HG02610 (cell line): ENCODE results near the gene SHLD1.
A peak's percentile ranks its signal among the peaks of the same experiment; 100 is the strongest.
"Not testable (repeated sequence)": the region's sequence is repeated elsewhere in the genome, so short reads cannot be mapped to it uniquely, and the experiment has no call there.

ENCODE experiments used
- ATAC-seq: cut with Tn5 transposase; IDR thresholded peaks from one replicate; pipeline ENCODE4 v1.9.1; 2021; ENCODE audit warnings: mild to moderate bottlenecking, moderate library complexity; ENCODE audit not compliant: unreplicated experiment

The SHLD1 gene

DNA sequence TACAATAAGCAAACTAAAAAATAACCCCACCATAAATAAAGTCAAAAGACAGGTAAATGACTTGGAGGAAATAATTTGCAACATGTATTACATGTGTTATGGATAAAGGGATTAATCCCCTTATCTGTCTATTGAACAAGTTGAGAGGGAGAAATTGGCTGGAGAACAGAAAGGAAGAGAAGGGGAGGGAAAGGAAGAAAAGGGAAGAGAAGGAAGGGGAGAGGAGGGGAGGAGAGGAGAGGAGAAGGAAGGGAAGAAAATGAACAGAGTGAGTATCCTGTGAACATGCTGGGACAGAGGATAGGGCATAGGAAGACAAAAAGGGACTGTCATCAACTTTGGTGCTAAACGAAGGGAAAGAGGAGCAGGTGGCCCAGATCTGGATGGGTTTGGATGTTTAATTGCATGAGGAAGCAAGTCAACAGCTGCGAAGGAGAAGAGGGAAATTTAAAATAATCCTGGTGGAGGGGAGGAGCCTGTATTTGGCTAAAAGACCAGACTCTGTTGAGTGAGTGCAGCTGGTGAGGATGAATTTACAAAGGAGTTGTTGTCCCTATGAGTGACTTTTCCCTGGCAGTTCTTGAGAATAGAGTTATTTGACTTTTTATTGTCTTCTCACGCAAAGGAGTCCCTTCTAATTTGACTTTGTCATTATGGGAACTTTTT, 14.2 kb upstream of the SHLD1 start:
- no peak for ATAC-seq

DNA sequence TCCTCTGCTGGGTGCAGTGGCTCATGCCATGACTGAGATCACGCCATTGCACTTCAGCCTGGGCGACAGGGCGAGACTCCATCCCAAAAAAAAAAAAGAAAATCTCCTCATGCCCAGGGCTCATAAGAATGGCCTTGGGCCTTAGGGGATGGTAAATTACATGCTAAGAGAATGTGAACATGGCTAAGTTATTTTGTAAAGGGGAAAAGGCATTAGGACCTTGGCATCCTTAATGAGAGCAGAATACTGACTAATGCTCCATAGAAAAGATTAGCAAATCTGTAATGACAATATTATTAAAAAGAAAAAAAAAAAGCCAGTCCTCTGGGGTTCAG, 12.6 kb upstream of the SHLD1 start:
- no peak for ATAC-seq

DNA sequence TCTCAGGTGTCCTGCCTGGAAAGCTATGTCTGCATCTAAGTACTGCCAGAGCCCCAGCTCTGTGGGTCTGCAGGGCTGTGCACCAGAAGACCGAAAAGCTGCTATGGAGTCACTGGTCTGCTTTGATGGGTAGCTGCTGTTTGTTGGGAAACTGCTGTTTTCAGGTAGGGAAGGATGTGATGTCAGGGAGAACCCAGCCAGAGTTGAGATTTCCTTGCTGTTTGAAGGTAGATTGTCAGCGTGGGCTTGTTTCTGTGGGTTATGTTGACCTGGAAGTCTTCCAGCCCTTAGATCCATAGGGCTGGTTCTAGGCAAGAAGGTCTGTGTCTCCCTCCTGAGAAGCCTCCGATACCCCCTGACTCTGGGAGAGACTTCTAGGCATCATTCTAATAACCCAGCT, 12.2 kb upstream of the SHLD1 start:
- no peak for ATAC-seq

DNA sequence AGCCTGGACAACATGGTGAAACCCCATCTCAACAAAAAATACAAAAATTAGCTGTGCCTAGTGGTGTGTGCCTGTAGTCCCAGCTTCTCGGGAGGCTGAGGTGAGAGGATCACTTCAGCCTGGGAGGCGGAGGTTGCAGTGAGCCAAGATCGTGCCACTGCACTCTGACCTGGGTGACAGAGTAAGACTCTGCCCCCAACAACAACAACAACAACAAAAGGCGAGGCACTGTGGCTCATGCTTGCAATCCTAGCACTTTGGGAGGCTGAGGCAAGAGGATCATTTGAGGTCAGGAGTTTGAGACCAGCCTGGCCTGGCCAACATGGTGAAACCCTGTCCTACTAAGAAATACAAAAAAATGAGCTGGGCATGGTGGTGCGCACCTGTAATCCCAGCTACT, 9.6 kb upstream of the SHLD1 start:
- not testable (repeated sequence) for ATAC-seq

DNA sequence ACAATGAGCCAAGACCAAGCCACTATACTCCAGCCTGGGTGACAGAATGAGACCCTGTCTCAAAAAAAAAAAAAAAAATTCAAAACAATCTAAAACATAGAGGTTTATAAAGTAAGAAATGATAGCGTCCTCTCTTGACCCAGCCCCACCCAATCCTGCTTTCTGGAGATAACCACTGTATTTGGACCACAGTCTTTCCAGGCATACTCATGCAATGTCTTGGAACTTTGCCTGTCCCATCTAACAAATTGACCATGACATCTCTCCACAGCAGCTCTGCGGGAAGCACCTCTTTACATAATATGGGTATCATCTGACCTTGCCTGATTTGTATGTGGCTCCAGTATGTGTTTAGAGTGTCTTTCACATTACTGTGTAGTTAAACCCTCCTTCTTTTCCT, 9.1 kb upstream of the SHLD1 start:
- no peak for ATAC-seq

DNA sequence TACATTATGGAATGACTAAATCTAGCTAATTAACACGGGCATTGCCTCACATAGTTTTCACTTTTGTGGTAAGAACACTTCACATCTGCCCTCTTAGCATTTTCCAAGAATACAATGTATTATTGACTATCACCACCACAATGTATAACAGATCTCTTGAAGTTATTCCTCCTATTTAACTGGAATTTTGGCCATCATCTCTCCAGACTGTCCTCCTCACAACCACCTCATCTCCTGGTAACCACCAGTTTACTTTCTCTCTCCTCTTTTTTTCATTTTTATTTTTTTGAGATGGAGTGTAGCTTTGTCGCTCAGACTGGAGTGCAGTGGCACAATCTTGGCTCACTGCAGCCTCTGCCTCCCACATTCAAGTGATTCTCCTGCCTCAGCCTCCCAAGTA, 8.2 kb upstream of the SHLD1 start:
- no peak for ATAC-seq

DNA sequence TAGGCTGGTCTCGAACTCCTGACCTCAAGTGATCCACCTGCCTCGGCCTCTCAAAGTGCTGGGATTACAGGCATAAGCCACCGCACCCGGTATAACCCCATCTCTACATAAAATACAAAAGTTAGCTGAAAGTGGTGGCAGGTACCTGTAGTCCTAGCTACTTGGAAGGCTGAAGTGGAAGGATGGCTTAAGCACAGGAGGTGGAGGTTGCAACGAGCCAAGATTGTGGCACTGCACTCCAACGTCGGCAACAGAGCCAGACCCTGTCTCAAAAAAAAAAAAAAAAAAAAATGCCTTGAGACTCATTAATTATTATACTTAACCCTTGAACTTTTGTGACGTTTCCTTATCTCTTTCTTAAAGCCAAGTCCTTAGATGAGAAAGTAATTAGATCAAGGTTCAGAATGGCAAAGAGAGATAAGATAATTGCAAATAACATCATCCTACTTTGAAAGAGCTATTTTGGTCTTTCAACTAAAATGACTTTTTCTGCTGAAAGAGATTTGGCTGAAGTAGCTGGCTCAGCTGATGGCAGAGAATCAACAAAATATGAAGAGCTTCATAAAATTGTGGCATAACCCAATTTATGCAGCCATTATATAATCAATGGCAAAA, 4.7 kb upstream of the SHLD1 start:
- no peak for ATAC-seq

DNA sequence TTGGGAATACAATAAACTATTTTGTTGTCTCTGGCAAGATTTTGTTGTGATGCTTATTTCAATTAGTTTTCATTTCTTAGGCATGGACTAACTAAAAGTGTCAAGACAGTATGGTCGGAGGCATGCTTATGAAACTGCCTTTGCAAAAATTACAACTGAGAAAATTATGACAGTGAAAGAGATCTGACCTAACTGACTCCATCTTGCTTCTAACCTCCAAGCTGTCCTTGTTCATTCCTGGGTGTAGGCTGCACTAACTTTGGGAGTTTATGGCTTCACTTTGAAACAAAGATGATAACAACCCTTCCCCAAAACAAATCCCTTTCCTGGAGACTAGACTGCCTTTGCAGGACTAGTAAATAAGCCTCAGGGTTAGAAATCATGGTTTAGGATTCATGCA, 4.1 kb upstream of the SHLD1 start:
- no peak for ATAC-seq

DNA sequence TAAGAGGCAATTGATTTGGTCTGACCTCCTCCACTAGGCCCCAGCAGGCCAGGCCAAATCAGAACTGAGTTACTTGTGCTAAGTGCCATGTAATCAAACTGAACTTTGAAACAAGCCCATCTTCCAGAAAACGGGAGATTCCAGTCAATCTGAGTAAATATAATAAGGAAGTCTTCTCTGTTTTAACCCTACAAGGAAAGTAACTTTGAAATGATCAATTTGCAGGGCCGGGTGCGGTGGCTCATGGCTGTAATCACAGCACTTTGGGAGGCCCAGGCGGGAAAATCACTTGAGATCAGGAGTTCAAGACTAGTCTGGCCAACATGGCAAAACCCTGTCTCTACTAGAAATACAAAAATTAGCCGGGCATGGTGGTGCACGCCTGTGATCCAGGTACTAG, 2.0 kb upstream of the SHLD1 start:
- no peak for ATAC-seq

DNA sequence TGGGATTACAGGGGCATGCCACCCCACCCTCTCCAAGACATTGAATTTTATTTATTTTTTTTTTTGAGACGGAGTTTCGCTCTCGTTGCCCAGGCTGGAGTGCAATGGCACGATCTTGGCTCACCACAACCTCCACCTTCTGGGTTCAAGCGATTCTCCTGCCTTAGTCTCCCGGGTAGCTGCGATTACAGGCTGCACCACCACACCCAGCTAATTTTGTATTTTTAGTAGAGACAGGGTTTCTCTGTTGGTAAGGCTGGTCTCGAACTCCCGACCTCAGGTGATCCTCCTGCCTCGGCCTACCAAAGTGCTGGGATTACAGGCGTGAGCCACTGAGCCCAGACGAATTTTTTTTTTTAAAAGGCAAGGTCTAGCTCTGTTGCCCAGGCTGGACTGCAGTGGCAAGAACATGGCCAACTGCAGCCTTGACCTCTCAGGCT, 669 bp upstream of the SHLD1 start:
- ATAC-seq: not testable (repeated sequence)

DNA sequence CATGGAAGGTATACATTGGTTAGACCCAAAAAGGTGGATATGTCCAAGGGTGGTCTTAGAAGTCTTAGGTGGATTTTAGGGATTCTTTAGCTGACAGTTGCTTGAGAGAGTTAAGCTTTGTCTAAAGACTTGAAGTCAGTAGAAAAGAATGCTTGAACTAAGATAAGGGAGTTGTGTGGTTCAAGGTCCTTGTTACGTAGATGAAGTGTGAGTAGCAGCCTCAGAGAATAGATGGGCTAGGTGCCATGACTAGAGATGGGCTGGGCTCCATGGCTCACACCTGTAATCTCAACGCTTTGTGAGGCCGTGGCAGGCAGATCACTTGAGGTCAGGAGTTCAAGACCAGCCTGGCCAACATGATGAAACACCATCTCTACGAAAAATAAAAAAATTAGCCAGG, 1.7 kb downstream of the SHLD1 start:
- ATAC-seq: no peak

DNA sequence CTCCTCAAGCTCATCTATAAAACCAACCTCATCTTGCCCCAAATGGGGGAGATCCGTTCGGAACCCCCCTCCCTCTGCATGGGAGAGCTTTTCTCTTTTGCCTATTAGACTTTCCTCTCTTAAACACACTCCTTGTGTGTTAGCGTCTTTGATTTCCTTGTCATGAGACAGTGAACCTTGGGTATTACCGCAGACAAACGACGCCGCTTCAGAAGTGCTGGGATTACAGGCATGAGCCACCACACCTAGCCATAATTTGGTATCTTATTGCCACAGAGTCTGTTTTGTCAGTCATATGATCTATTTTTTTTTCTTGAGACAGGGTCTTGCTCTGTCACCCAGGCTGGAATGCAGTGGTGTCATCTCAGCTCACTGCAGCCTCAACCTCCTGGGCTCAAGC, 3.6 kb downstream of the SHLD1 start:
- no peak for ATAC-seq

DNA sequence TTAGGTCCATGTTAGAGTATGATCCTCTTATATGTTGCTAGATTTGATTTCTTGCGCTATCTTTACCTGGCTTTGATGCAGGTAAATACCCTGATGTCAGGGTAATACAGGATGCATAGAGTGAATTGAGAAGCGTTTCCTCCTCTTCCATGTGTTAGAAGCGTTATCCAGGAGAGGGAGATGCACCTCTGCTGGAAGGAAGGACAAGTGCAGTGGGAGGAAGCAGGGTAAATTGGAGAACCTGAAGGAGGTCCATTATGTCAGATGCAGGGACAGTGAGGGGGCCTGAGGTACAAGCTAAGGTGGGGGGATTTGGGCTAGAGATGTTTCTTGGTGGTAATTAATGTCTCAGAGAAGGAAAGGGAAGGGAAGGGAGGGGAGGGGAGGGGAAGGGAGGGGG, 7.7 kb downstream of the SHLD1 start:
- ATAC-seq: no peak

DNA sequence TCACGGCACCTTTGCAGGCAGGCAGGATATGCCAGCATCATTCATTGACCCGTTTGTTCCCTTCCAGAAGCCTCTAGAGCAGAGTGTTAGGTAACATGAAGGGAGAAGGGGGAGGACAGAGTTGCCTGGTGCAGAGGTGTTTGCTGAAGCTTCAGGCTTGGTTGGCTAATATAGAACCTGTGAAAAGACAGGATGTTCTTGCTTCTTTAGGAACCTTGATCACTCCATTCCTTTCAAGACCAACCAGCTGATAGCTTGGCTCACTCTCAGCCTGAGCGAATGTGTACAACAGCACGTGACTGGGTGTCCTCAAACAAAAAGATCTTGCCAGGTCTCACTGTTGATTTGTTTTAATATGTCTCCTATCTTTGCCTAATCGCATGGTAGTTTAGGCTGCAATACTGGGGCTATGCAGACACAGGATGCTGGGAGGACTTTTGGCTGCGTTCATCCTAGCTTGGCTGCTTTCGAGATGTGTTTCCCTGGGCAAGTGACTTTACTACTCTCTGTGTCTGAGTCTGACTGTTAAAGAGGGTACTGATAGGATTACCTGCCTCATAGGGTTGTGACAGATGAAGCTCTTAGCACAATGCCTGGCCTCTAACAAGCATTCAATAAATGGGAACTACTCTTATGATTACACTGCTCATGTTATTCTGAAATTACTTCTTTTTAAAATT, 16.0 kb downstream of the SHLD1 start:
- ATAC-seq: no peak

DNA sequence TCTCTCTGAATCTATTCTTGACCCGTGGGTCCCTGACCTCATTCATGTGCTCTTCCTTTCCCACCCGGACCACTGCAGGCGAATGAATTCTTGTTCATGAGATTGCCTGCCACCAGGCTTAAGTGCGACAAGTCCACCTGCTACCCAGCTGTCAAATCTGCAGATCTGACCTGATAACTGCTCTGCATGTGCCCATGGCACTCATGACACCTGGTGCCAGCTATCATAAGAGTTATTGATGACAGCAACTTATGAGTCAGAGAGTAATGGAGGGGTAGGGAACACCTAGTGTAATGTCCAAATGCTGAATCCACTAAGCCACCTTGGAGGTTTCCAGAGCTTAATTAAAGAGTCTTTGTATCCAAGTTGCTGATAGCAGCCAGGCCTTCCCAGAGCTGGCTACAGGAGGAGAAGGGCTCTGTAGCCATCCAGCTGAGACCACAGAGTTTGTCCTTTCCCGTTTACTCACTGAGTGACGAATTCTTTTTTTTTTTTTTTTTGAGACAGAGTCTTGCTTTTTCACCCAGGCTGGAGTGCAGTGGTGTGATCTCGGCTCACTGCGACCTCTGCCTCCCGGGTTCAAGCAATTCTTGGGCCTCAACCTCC, 17.4 kb downstream of the SHLD1 start:
- no peak for ATAC-seq

DNA sequence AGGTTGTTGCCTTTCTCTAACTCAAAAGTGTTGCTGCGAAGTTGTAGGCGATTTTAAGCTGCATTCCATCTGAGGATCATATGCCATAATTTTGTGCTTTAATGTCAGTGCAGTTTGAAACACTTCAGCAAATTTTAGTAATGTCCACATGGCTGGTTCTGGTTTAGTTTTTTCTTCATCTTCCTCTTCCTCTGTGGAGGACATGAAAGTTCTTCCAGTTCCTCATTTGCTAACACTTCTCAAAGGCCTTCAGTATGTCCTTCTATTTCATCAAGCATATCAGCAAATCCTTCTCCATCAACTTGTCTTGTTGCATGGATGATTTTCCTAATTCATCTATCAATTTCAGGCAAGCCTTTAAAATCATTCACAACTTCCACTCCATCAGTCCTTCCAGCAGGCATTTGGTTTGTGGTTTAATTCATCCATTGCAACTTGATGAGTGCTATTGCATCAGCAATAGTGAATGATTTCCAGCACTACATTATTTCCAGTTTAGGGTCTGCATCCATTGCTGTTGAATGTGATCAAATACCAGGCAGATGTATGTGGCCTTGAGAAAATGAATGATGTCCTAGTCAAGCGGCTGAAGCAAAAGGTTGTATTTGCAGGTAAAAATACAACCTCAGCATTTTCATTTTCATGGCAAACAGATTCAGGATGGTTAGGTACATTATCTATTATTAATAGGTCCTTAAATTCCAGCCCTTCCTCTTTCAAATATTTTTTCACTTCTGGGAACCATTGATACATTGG, 20.2 kb downstream of the SHLD1 start:
- ATAC-seq: no peak

DNA sequence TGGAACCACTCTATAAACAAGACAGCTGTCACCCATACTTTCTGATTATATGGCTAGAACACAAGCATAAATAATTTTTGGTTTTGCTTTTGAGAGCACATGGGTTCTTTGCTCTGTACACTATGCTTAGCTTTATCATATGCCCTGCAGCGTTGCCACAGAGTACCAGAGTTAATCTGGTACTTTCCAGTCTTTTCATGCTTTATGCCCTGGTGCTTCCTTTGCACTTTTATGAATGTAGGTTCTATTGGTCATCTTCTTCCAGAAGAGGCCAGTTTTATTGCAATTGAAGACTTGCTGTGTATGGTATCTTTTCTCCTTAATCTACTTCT, 20.8 kb downstream of the SHLD1 start:
- peak; percentile 66 for ATAC-seq

DNA sequence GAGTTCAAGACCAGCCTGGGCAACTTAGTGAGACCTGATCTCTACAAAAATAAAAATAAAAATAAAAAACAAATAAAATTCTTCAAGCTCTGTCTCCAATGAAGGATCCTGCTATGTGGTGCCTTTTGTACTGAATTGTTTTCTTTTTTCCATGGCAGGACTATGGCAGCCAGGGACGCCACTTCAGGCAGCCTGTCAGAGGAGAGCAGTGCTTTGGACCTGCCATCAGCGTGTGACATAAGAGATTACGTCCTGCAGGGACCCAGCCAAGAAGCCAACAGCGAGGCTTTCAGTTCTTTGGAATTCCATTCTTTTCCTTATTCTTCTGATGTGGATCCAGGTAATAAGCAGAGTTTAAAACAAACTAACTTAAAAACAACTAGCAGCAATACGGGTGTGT, 22.5 kb downstream of the SHLD1 start:
- no peak for ATAC-seq

DNA sequence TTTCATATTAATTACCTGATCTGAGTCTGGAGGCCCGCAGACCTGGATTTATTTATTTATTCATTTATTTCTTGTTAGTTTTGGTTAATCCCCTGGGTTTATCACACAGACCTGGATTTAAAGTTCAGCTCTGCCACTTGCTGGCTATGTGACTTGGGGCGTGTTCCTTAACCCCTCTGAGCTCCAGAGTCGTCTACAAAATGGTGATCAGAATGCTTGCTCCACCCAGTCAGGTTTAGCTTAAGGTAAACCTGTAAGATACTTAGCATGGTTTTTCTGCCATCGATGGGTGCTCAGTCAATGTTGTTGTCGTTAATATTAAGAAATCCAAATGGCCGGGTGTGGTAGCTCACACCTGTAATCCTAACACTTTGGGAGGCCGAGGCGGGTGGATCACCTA, 23.4 kb downstream of the SHLD1 start:
- no peak for ATAC-seq

DNA sequence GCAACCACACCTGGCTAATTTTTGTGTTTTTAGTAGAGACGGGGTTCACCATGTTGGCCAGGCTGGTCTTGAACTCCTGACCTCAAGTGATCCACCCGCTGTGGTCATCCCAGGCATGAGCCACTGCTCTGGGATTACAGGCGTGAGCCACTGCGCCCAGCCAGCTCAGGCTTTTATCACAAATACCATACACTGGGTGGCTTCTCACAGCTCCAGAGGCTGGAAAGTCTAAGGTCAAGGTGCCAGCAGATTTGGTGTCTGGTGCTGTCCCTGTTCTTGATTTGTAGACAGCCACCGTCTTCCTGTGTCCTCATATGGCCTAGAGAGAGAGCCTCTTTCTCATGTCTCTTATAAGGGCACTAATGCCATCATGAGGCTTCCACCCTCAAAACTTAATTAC, 25.9 kb downstream of the SHLD1 start:
- no peak for ATAC-seq

DNA sequence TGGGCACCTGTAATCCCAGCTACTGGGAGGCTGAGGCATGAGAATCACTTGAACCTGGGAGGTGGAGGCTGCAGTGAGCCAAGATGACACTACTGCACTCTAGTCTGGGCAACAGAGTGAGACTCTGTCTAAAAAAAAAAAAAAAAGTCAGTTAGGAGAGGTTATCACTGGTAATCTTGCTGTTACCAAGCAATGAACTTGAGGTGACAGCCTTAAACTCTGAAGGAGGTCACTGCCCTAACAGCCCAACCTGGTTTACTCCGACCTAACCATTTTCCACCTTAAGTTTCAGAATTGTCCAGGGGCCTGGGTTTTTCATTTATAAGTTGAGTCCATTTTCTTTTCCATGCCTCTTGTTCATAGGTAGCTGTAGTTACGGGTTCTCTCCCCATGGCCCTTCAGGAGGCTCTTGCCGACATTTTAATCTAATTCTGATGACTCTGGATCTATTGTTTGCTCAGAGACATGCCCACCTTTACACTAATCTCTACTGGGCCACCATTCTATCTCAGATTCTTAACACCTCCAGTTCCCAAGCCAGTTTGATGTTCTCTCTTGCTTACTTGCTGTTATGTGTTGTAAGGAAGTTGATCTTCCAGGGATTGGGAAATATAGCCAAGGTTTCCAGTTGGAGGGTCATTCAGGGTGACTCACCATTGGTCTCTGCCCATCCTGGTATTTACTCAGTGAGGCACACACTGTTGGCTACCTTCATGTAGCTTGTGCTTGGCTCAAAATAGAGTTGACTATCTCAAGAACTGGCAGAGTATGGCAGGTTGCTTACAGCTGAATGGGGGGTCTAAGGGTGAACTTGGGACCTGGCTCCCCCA, 29.1 kb downstream of the SHLD1 start:
- no peak for ATAC-seq
